ENCODE results near the gene ABCC1. TPM values are rescaled to one million over a fixed set of nuclear protein-coding genes. Genes with fewer than 3 reads are reported as not detected.

The ABCC1 gene
- total RNA-seq = 34.9 and 38.7 TPM in 2 replicates
- long read RNA-seq, partial matches to known transcripts = 5 of 10 reads
- long read RNA-seq, other reads (novel, unspliced or antisense) = 5 of 10 reads

DNA sequence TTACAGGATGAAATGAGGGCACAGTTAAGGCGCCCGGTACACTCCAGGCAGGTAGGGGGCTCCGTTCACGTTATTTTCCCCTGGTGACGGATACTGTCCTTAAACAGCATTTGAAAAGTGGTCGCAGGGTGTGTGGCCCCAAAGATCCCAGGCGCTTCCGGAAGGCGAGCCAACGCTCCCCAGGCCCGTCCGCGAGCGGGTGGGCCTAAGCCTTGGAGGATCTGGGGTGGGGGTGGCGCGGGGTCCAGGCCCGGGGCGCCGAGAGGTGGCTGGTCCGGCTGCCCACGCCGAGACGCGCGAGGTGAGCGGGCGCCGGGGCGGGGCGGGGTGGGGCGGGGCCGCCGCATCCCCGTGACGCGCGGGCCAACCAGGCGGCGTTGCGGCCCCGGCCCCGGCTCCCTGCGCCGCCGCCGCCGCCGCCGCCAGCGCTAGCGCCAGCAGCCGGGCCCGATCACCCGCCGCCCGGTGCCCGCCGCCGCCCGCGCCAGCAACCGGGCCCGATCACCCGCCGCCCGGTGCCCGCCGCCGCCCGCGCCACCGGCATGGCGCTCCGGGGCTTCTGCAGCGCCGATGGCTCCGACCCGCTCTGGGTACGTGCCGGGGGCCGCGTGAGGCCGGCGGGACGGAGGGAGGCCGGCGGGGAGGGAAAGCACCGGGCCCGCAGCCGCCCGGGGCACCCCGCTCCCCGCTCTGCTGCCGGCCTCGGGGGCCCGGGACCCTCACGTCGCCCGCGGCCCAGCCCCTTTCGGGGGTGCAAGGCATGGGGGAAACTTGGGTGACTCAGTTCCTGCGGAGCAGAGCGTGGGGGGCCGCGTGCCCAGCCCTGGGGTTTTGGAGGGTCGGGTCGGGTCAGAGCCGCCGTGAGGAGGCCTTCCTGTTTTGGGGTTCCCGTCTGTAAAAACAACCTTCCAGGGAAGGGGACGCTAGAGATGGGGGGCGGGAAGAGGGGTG, at the start of gene ABCC1:
Gene ABCC1, plus strand, starts transcription at position 407 of the 951 bp plus-strand sequence. Its CDS starts 136 bp downstream, at position 543.
- Mint-ChIP-seq H3K36me3 (ENCODE audit: low read depth) (no peaks in the 10 kb centered on the region), H3K9me3 (no peaks in the 10 kb centered on the region), H3K4me3 (peak within 1 kb of the TSS; percentile 99), H3K27me3 (ENCODE audit: low read depth) (peaks cover 2% of the 10 kb centered on the region), H3K27ac (ENCODE audit: unreplicated experiment) (peak within 1 kb of the TSS; percentile 94), H3K4me1 (peaks cover 27% of the 10 kb centered on the region)
- peak; percentile 18 for DNase-seq (ENCODE audit: low read depth, low spot score)
- TF ChIP-seq, protein P1, sequence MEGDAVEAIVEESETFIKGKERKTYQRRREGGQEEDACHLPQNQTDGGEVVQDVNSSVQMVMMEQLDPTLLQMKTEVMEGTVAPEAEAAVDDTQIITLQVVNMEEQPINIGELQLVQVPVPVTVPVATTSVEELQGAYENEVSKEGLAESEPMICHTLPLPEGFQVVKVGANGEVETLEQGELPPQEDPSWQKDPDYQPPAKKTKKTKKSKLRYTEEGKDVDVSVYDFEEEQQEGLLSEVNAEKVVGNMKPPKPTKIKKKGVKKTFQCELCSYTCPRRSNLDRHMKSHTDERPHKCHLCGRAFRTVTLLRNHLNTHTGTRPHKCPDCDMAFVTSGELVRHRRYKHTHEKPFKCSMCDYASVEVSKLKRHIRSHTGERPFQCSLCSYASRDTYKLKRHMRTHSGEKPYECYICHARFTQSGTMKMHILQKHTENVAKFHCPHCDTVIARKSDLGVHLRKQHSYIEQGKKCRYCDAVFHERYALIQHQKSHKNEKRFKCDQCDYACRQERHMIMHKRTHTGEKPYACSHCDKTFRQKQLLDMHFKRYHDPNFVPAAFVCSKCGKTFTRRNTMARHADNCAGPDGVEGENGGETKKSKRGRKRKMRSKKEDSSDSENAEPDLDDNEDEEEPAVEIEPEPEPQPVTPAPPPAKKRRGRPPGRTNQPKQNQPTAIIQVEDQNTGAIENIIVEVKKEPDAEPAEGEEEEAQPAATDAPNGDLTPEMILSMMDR (conservative IDR thresholded peaks at IDR 0.05) = peak; percentile 22

DNA sequence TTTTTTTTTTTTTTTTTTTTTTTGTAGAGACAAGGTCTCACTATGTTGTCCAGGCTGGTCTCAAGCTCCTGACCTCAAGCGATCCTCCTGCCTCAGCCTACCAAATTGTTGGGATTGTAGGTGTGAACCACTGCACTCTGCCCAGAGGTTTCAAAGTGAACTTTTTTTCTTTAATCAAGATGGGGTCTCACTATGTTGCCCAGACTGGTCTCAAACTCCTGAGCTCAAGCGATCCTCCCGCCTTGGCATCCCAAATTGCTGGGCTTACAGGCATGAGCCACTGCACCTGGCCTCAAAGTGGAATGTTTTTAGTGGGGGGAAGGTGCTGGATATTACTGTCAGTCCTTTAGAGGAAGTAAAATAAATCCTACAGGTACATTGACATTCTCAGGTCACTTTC, 49.1 kb upstream of the ABCC1 start:
- Mint-ChIP-seq H3K36me3 (ENCODE audit: low read depth) (no peaks in the 10 kb centered on the region), H3K4me1 (no peaks in the 10 kb centered on the region), H3K4me3 (no peak overlapping the region), H3K27ac (ENCODE audit: unreplicated experiment) (no peak overlapping the region), H3K9me3 (no peaks in the 10 kb centered on the region), H3K27me3 (ENCODE audit: low read depth) (peaks cover 6% of the 10 kb centered on the region)
- DNase-seq (ENCODE audit: low read depth, low spot score) = no peak
- TF ChIP-seq, protein P1 (conservative IDR thresholded peaks at IDR 0.05) = no peak

DNA sequence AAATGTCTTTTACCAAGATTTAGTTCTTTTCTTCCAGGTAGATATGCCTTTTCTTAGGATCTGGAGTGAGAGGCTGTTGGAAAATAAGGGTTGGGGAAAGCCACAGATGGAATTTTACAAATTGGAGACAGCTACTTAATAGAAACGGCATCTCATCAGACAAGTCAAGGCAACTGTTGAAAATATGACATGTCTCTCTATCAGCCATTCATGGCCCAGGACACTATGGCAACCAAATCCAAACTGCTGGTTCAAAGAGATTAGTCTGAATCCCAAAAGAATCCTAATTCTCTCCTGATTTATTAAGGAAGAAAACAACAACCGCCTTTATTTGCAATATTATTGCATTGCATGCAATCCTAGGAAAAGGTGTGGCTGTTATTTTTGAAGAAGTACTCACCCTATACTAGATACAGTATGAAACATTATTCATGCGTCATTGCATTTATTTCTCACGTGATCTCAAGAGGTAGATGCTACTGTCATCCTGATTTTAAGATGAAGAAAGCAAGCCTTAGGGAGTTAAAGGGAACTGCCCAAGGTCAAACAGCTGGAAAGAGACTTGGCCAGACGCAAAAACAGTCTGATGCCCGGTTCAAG, 48.4 kb upstream of the ABCC1 start:
- Mint-ChIP-seq H3K27me3 (ENCODE audit: low read depth) (peaks cover 7% of the 10 kb centered on the region), H3K27ac (ENCODE audit: unreplicated experiment) (no peak overlapping the region), H3K9me3 (no peaks in the 10 kb centered on the region), H3K4me1 (no peaks in the 10 kb centered on the region), H3K4me3 (no peak overlapping the region), H3K36me3 (ENCODE audit: low read depth) (no peaks in the 10 kb centered on the region)
- TF ChIP-seq, protein P1 (conservative IDR thresholded peaks at IDR 0.05) = no peak
- no peak for DNase-seq (ENCODE audit: low read depth, low spot score)

DNA sequence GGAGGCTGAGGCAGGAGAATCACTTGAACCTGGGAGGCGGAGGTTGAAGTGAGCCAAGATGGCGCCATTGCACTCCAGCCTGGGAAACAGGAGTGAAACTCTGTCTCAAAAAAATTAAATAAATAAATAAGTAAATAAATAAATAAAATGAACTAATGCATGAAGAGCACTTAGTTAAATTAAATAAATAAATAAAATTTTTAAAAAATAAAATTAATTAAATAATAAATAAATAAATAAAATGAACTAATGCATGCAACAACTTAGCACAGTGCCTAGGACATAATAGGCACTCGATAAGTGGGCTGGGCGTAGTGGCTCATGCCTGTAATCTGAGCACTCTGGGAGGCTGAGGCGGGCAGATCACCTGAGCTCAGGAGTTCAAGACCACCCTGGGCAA, 45.5 kb upstream of the ABCC1 start:
- no peaks in the 10 kb centered on the region for H3K9me3 Mint-ChIP-seq
- TF ChIP-seq, protein P1 (conservative IDR thresholded peaks at IDR 0.05) = no peak
- no peaks in the 10 kb centered on the region for H3K4me1 Mint-ChIP-seq
- no peak for DNase-seq (ENCODE audit: low read depth, low spot score)
- H3K36me3 Mint-ChIP-seq (ENCODE audit: low read depth) = no peaks in the 10 kb centered on the region
- peaks cover 9% of the 10 kb centered on the region for H3K27me3 Mint-ChIP-seq (ENCODE audit: low read depth)
- no peak overlapping the region for H3K27ac Mint-ChIP-seq (ENCODE audit: unreplicated experiment)
- no peak overlapping the region for H3K4me3 Mint-ChIP-seq

DNA sequence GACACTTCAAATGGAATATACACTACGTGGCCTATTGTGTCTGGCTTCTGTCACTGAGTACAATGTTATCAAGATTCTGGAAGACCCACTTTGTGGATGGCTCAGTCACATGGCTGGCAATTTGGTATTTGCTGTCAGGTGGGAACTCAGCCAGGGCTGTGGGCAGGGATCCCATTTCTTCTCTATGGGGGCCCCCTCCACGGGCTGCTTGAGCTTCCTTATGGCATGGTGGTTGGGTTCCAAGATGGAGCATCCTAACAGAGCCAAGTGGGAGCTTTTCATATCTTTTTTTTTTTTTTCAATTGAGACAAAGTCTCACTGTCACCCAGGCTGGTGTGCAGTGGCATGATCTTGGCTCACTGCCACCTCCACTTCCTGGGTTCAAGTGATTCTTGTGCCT, 43.0 kb upstream of the ABCC1 start:
- no peaks in the 10 kb centered on the region for H3K4me1 Mint-ChIP-seq
- DNase-seq (ENCODE audit: low read depth, low spot score) = no peak
- H3K27me3 Mint-ChIP-seq (ENCODE audit: low read depth) = peaks cover 9% of the 10 kb centered on the region
- TF ChIP-seq, protein P1 (conservative IDR thresholded peaks at IDR 0.05) = no peak
- no peaks in the 10 kb centered on the region for H3K36me3 Mint-ChIP-seq (ENCODE audit: low read depth)
- H3K27ac Mint-ChIP-seq (ENCODE audit: unreplicated experiment) = no peak overlapping the region
- no peak overlapping the region for H3K4me3 Mint-ChIP-seq
- H3K9me3 Mint-ChIP-seq = peaks cover 3% of the 10 kb centered on the region

Measured in neural crest cell (in vitro differentiated cells).